Fibroblast of peridontal ligament (primary cell): ENCODE data around the gene HARBI1.
A peak's percentile ranks its signal among the peaks of the same experiment; 100 is the strongest.

Experiments used
- DNase-seq: peaks from one replicate; pipeline ENCODE4 v3.0.0-alpha.2; 2010; ENCODE audit errors: extremely low read depth

Gene HARBI1

GRCh38 chr11:46617134-46617971 lies at the start of gene HARBI1, which contains the start of gene ATG13:
HARBI1 (minus strand) TSS chr11:46617227; CDS start chr11:46616237, 990 bp downstream.
ATG13 (plus strand) TSS chr11:46617553; CDS start chr11:46644292, 26,739 bp downstream.
- DNase-seq = peak; percentile 88

GRCh38 chr11:46666516-46666915 lies 49.5 kb upstream of the HARBI1 start:
- peak; percentile 41 for DNase-seq

- no peak for DNase-seq
Measured at GRCh38 chr11:46665356-46665755, 48.3 kb upstream of the HARBI1 start.

GRCh38 chr11:46664612-46665011 lies 47.6 kb upstream of the HARBI1 start:
- no peak for DNase-seq

- DNase-seq = no peak
Measured at GRCh38 chr11:46663277-46663940, 46.4 kb upstream of the HARBI1 start.

GRCh38 chr11:46662366-46662765 lies 45.3 kb upstream of the HARBI1 start:
- no peak for DNase-seq

GRCh38 chr11:46661836-46662235 lies 44.8 kb upstream of the HARBI1 start:
- DNase-seq = no peak

- DNase-seq = peak; percentile 89
Measured at GRCh38 chr11:46659908-46660307, 42.9 kb upstream of the HARBI1 start.

GRCh38 chr11:46658259-46658658 lies 41.2 kb upstream of the HARBI1 start:
- peak; percentile 92 for DNase-seq

- DNase-seq = no peak
Measured at GRCh38 chr11:46657186-46657585, 40.2 kb upstream of the HARBI1 start.

GRCh38 chr11:46655631-46656030 lies 38.6 kb upstream of the HARBI1 start:
- no peak for DNase-seq

GRCh38 chr11:46649180-46649738 lies 32.2 kb upstream of the HARBI1 start:
- DNase-seq = peak; percentile 98

- no peak for DNase-seq
Measured at GRCh38 chr11:46643986-46644385, 27.0 kb upstream of the HARBI1 start.

- DNase-seq = no peak
Measured at GRCh38 chr11:46643531-46643930, 26.5 kb upstream of the HARBI1 start.

GRCh38 chr11:46642627-46643335 lies 25.8 kb upstream of the HARBI1 start:
- no peak for DNase-seq

- no peak for DNase-seq
Measured at GRCh38 chr11:46641639-46642038, 24.6 kb upstream of the HARBI1 start.

GRCh38 chr11:46640036-46640788 lies 23.2 kb upstream of the HARBI1 start:
- no peak for DNase-seq

GRCh38 chr11:46639197-46639839 lies 22.3 kb upstream of the HARBI1 start:
- DNase-seq = no peak

- DNase-seq = no peak
Measured at GRCh38 chr11:46637546-46637945, 20.5 kb upstream of the HARBI1 start.

GRCh38 chr11:46635557-46636139 lies 18.6 kb upstream of the HARBI1 start:
- no peak for DNase-seq
